A673 (cell line): ENCODE measurements around the gene CCDC179. TPM values are rescaled to one million over a fixed set of nuclear protein-coding genes. Genes with fewer than 3 reads are reported as not detected.

Source experiments
- BruUV-seq: library from RNA; stranded (reverse); fragments of 400-500 nt; replicated peaks from 2 replicates; lab custom pipeline; 2021; lab: Mats Ljungman, UMichigan
- CTCF ChIA-PET: fragments of 300-600 bp; sonication (Branson Sonifier 250); formaldehyde crosslinking; loops from one replicate; lab custom pipeline; 2022; ENCODE audit warnings: antibody characterized with exemption; lab: Charles Lee
- POLR2A ChIA-PET: fragments of 300-600 bp; sonication (Branson Sonifier 250); formaldehyde crosslinking; loops from one replicate; lab custom pipeline; 2022; ENCODE audit warnings: antibody characterized with exemption; ENCODE audit not compliant: low non-redundant PET; lab: Charles Lee
- DNase-seq: peaks from one replicate; pipeline ENCODE4 v3.0.0-alpha.2; 2015; ENCODE audit warnings: low spot score
- H3K27ac ChIP-seq: fragments of 200-600 bp; sonication (generic); 2 replicates; pipeline ENCODE4 v1.5.1; 2016; ENCODE audit warnings: mixed run types, low read depth, mild to moderate bottlenecking, mixed read lengths, antibody characterized with exemption, low read length; ENCODE audit not compliant: poor library complexity, severe bottlenecking
- H3K27me3 ChIP-seq: fragments of 200-600 bp; sonication (generic); replicated peaks from 2 replicates; pipeline ENCODE4 v1.6.1; 2017; ENCODE audit warnings: mixed run types, low read depth, mild to moderate bottlenecking, mixed read lengths, antibody characterized with exemption, low read length; ENCODE audit not compliant: insufficient read depth, poor library complexity
- H3K36me3 ChIP-seq: fragments of 200-600 bp; sonication (generic); 2 replicates; pipeline ENCODE4 v1.6.1; 2016; ENCODE audit warnings: mixed run types, mild to moderate bottlenecking, mixed read lengths, antibody characterized with exemption, low read length; ENCODE audit not compliant: insufficient read depth, poor library complexity, severe bottlenecking
- H3K4me1 ChIP-seq: fragments of 200-600 bp; sonication (generic); 2 replicates; pipeline ENCODE4 v1.6.1; 2017; ENCODE audit warnings: mixed run types, mild to moderate bottlenecking, mixed read lengths, antibody characterized with exemption, low read length; ENCODE audit not compliant: insufficient read depth, poor library complexity, severe bottlenecking
- H3K4me3 ChIP-seq: fragments of 200-600 bp; sonication (generic); 2 replicates; pipeline ENCODE4 v1.5.1; 2016; ENCODE audit warnings: low read depth, mixed run types, mild to moderate bottlenecking, mixed read lengths, low read length; ENCODE audit not compliant: poor library complexity, severe bottlenecking
- H3K9me3 ChIP-seq: fragments of 200-600 bp; sonication (generic); 2 replicates; pipeline ENCODE4 v1.6.1; 2016; ENCODE audit warnings: mixed run types, low read depth, mild to moderate bottlenecking, mixed read lengths, antibody characterized with exemption, low read length; ENCODE audit not compliant: poor library complexity, severe bottlenecking
- CTCF ChIP-seq: fragments of 300-800, 200-600 bp; sonication (generic); conservative IDR thresholded peaks from 2 replicates; pipeline ENCODE4 v1.5.1; 2017; ENCODE audit warnings: low read depth, mild to moderate bottlenecking, antibody characterized with exemption, low read length, moderate library complexity, mixed read lengths
- EZH2 ChIP-seq: fragments of 200-600 bp; sonication (generic); IDR thresholded peaks from 2 replicates; pipeline ENCODE4 v1.6.1; 2017; ENCODE audit warnings: borderline replicate concordance, low read depth, mild to moderate bottlenecking, mixed read lengths, antibody characterized with exemption, low read length; ENCODE audit not compliant: poor library complexity, severe bottlenecking
- intact Hi-C: fragments of 100-400 bp; cut with micrococcal nuclease; formaldehyde crosslinking; loops from one replicate; pipeline ENCODE4 v1.10.0; 2022; ENCODE audit not compliant: unreplicated experiment
- total RNA-seq: library from RNA; stranded (reverse); gene quantifications from 2 replicates; pipeline ENCODE4 v1.2.3, GENCODE V29; 2021

The CCDC179 gene
- total RNA-seq, 1 experiment from 2014 or later, result not detected

- ChIA-PET POLR2A (no interaction called here), CTCF (no interaction called here)
- Histone ChIP-seq H3K36me3 (no peaks in the 10 kb centered on the region), H3K27me3 (no peaks in the 10 kb centered on the region), H3K27ac (no peak overlapping the region), H3K4me1 (no peaks in the 10 kb centered on the region), H3K4me3 (no peak overlapping the region), H3K9me3 (no peaks in the 10 kb centered on the region)
- DNase-seq, result no peak
- no peak for TF ChIP-seq CTCF
- no peak for TF ChIP-seq EZH2
- no TSS peak for BruUV-seq
- intact Hi-C loops, result no loop called here
These were observed 23.9 kb upstream of the CCDC179 start for GRCh38 chr11:22884217-22884616.

GRCh38 chr11:22879630-22880029, 19.4 kb upstream of the CCDC179 start:
- TF ChIP-seq CTCF (no peak), EZH2 (no peak)
- intact Hi-C loops, result loop anchor here (5.0 kb wide), 1 partner anchor 1613 kb away; no protein-coding TSS in a partner anchor
- no peaks in the 10 kb centered on the region for H3K4me1 ChIP-seq
- H3K27ac ChIP-seq, result no peak overlapping the region
- CTCF ChIA-PET, result no interaction called here
- BruUV-seq, result no TSS peak
- H3K36me3 ChIP-seq, result no peaks in the 10 kb centered on the region
- no peak overlapping the region for H3K4me3 ChIP-seq
- no peak for DNase-seq
- POLR2A ChIA-PET, result no interaction called here
- no peaks in the 10 kb centered on the region for H3K9me3 ChIP-seq
- no peaks in the 10 kb centered on the region for H3K27me3 ChIP-seq

- CTCF ChIA-PET, result no interaction called here
- H3K4me3 ChIP-seq, result no peak overlapping the region
- H3K9me3 ChIP-seq, result no peaks in the 10 kb centered on the region
- H3K4me1 ChIP-seq, result no peaks in the 10 kb centered on the region
- TF ChIP-seq CTCF (no peak), EZH2 (no peak)
- POLR2A ChIA-PET, result no interaction called here
- H3K27ac ChIP-seq, result no peak overlapping the region
- no peaks in the 10 kb centered on the region for H3K27me3 ChIP-seq
- intact Hi-C loops, result loop anchor here (5.0 kb wide), 1 partner anchor 1614 kb away; no protein-coding TSS in a partner anchor
- no TSS peak for BruUV-seq
- H3K36me3 ChIP-seq, result no peaks in the 10 kb centered on the region
- DNase-seq, result no peak
These were observed 18.3 kb upstream of the CCDC179 start for GRCh38 chr11:22878604-22879003.
